Natural killer cell (primary cell): Measurements from ENCODE around the gene GGNBP2. TPM values are rescaled to one million over a fixed set of nuclear protein-coding genes. Genes with fewer than 3 reads are reported as not detected.

Source experiments
- ATAC-seq, 3 donors: fragments of 150-1000 bp in 2 of 3; fragments of 200-7000 bp in 1 of 3; cut with Tn5 transposase; 1 replicate in 1 of 3; 2 replicates in 2 of 3; pipeline ENCODE4 v1.10.0; 2021; ENCODE audit warnings: mild to moderate bottlenecking in 2 of 3, moderate library complexity in 2 of 3
- DNase-seq, 2 donors: peaks; one replicate each; pipeline versions ENCODE4 v3.0.0 to v3.0.0-alpha.2; 2013 to 2021; ENCODE audit warnings: mixed read lengths in 1 of 2
- H3K27ac ChIP-seq: one replicate; pipeline ENCODE4 v1.5.1; 2013; ENCODE audit warnings: mild to moderate bottlenecking, low read length
- H3K27me3 ChIP-seq: one replicate; pipeline ENCODE4 v1.6.1; 2013; ENCODE audit warnings: low read length; ENCODE audit not compliant: control insufficient read depth, insufficient read depth
- H3K36me3 ChIP-seq: one replicate; pipeline ENCODE4 v1.6.1; 2013; ENCODE audit warnings: low read length; ENCODE audit not compliant: control insufficient read depth, insufficient read depth
- H3K4me1 ChIP-seq: one replicate; pipeline ENCODE4 v1.6.1; 2013; ENCODE audit warnings: low read length; ENCODE audit not compliant: control insufficient read depth, insufficient read depth
- H3K4me3 ChIP-seq: one replicate; pipeline ENCODE4 v1.5.1; 2013; ENCODE audit warnings: low read length
- H3K9me3 ChIP-seq: one replicate; pipeline ENCODE4 v1.6.1; 2013; ENCODE audit warnings: low read length; ENCODE audit not compliant: control insufficient read depth, insufficient read depth
- H3K27ac Mint-ChIP-seq, 2 donors: one replicate each; pipeline ENCODE4 v1.8.0; 2022; ENCODE audit warnings: mild to moderate bottlenecking in 2 of 2, mixed read lengths in 2 of 2, moderate library complexity in 1 of 2
- H3K27me3 Mint-ChIP-seq, 2 donors: one replicate each; pipeline ENCODE4 v1.8.0; 2022; ENCODE audit warnings: low read depth in 2 of 2, mixed read lengths in 2 of 2
- H3K36me3 Mint-ChIP-seq: one replicate; pipeline ENCODE4 v1.8.0; 2022; ENCODE audit warnings: mixed read lengths
- H3K4me1 Mint-ChIP-seq, 2 donors: one replicate each; pipeline ENCODE4 v1.8.0; 2022; ENCODE audit warnings: mixed read lengths in 2 of 2
- H3K4me3 Mint-ChIP-seq: one replicate; pipeline ENCODE4 v1.8.0; 2022; ENCODE audit warnings: mild to moderate bottlenecking, moderate library complexity, mixed read lengths
- H3K9me3 Mint-ChIP-seq, 2 donors: one replicate each; pipeline ENCODE4 v1.8.0; 2022; ENCODE audit warnings: mixed read lengths in 2 of 2
- CTCF ChIP-seq: fragments of 200-600 bp; IDR thresholded peaks from one replicate; pipeline ENCODE4 v1.8.0; 2022; ENCODE audit warnings: antibody characterized with exemption
- whole genome bisulfite sequencing: methylation state at CpG from one replicate; pipeline ENCODE4 v1.1.7; 2013; ENCODE audit warnings: missing lambda C conversion rate; ENCODE audit not compliant: insufficient coverage; 5-methylcytosine and 5-hydroxymethylcytosine counted together
- intact Hi-C: fragments of 100-400 bp; cut with micrococcal nuclease; formaldehyde crosslinking; loops from one replicate; pipeline ENCODE4 v1.14.2; 2022
- total RNA-seq, 4 donors: library from RNA; stranded (reverse); fragments of 120-200 nt in 1 of 4; gene quantifications; one replicate each; pipeline versions ENCODE4 v1.2.3 to v1.2.4, GENCODE V29; 2013 to 2022

The GGNBP2 gene
- total RNA-seq, 3 donors from 2014 or later (not counting 1 experiment from before 2014, with no cell fraction given) = 183 to 233 (median 197) TPM

- H3K36me3 Mint-ChIP-seq = no peaks in the 10 kb centered on the region
- no peak overlapping the region for H3K27ac Mint-ChIP-seq
Measured at GRCh38 chr17:36597866-36598777, 53.4 kb downstream of the GGNBP2 start.

GRCh38 chr17:36598951-36599401 lies 54.3 kb downstream of the GGNBP2 start:
- no peaks in the 10 kb centered on the region for H3K36me3 Mint-ChIP-seq
- Histone ChIP-seq H3K4me1 (peaks cover 28% of the 10 kb centered on the region), H3K27ac (no peak overlapping the region), H3K36me3 (no peaks in the 10 kb centered on the region), H3K4me3 (no peak overlapping the region), H3K9me3 (no peaks in the 10 kb centered on the region), H3K27me3 (no peaks in the 10 kb centered on the region)
- ATAC-seq = no peak
- TF ChIP-seq CTCF = no peak
- no peak overlapping the region for H3K27ac Mint-ChIP-seq
- intact Hi-C loops = no loop called here
- DNase-seq = no peak
- no peak overlapping the region for H3K4me3 Mint-ChIP-seq
- H3K4me1 Mint-ChIP-seq = peaks cover 21 to 23% of the 10 kb centered on the region in 2 donors
- peaks cover 0 to 2% of the 10 kb centered on the region in 2 donors for H3K27me3 Mint-ChIP-seq
- no peaks in the 10 kb centered on the region for H3K9me3 Mint-ChIP-seq
- WGBS = 87% methylated on average over 13 of the region's 13 CpGs

More at GRCh38 chr17:36597866-36598777, 53.4 kb downstream of the GGNBP2 start:
- 90% methylated on average over 11 of the region's 11 CpGs for WGBS
- Histone ChIP-seq H3K9me3 (no peaks in the 10 kb centered on the region), H3K27ac (no peak overlapping the region), H3K4me3 (no peak overlapping the region), H3K27me3 (no peaks in the 10 kb centered on the region), H3K4me1 (peaks cover 24% of the 10 kb centered on the region), H3K36me3 (no peaks in the 10 kb centered on the region)
- intact Hi-C loops = no loop called here
- Mint-ChIP-seq H3K4me1 (peaks cover 20 to 24% of the 10 kb centered on the region in 2 donors), H3K4me3 (peak overlapping the region; percentile 10), H3K27me3 (peaks cover 0 to 5% of the 10 kb centered on the region in 2 donors), H3K9me3 (no peaks in the 10 kb centered on the region)
- no peak for DNase-seq
- no peak for ATAC-seq
- no peak for TF ChIP-seq CTCF

GRCh38 chr17:36599546-36600250 lies 55.0 kb downstream of the GGNBP2 start:
- Mint-ChIP-seq H3K4me1 (peaks cover 26 to 28% of the 10 kb centered on the region in 2 donors), H3K36me3 (no peaks in the 10 kb centered on the region), H3K27me3 (no peaks in the 10 kb centered on the region), H3K9me3 (no peaks in the 10 kb centered on the region), H3K4me3 (no peak overlapping the region), H3K27ac (no peak overlapping the region)
- intact Hi-C loops = loop anchor here (5.0 to 10.0 kb wide), 2 partner anchors 55 to 638 kb away; partner anchors contain the start of gene GGNBP2
- no peak for TF ChIP-seq CTCF
- Histone ChIP-seq H3K4me1 (peaks cover 28% of the 10 kb centered on the region), H3K27ac (no peak overlapping the region), H3K4me3 (no peak overlapping the region), H3K27me3 (no peaks in the 10 kb centered on the region), H3K9me3 (no peaks in the 10 kb centered on the region), H3K36me3 (no peaks in the 10 kb centered on the region)
- WGBS = 92% methylated on average over 11 of the region's 11 CpGs
- DNase-seq (no peak), ATAC-seq (no peak)
